Retinal pigment epithelial cell (primary cell): Measurements from ENCODE around the gene TBCK.

Source experiments
- DNase-seq: peaks from one replicate; pipeline ENCODE4 v3.0.0-alpha.2; 2010; ENCODE audit warnings: low read depth
- H3K4me3 ChIP-seq: 2 replicates; pipeline ENCODE4 v1.5.1; 2011; ENCODE audit warnings: mild to moderate bottlenecking, low read length, control low read depth, moderate library complexity
- TF ChIP-seq, protein P1 (sequence below): conservative IDR thresholded peaks from 2 replicates; pipeline ENCODE4 v1.5.1; 2011; ENCODE audit warnings: low read depth, low read length, control low read depth, inconsistent platforms

The TBCK gene

DNA sequence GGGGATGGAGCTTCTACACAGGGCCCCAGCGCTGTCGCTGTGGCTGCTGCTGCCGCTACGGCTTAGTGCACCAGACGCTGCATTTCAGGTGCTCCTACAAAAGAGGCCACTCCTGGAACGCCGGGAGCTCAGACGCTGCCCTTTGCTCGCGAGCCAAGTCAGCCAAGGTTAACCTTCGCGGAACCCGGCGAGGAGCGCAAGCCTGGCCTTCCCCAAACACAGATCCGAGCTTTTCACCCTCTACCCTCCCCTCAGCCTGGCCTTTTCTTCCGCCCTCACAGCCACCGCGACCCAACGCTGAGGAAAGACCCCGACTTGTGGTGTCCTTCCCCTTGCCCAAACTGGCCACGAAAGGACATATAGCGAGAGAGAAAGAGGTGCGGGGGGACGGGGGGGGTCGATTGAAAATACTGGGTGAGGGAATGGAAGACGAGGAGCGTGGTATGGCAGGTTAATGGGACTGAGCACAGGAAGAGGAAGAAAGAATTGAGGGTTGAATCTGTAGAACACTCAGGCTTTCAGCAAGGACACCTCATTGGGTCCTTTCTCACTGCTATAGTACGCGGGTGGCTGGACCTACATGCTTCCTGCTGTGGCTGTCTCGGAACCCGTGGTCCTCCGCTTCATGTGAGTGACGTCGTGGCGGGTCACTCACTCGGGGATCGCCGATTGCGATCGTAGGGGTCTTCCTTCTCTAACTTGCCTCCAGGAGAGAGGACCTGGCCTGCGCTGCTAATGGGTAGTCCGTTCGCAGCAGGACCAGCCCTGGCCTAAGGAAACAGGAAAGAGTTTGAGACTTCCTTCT, at the start of gene TBCK, which contains the start of gene AIMP1:
Gene TBCK, minus strand, starts transcription at position 242 of the 805 bp plus-strand sequence. CDS start 7,249 bp downstream, outside the sequence.
Gene AIMP1, plus strand, starts transcription at position 583 of the 805 bp plus-strand sequence. CDS start 8,460 bp downstream, outside the sequence.
- peak within 1 kb of the TSS; percentile 98 for H3K4me3 ChIP-seq
- DNase-seq, result peak; percentile 79
- TF ChIP-seq, protein P1, sequence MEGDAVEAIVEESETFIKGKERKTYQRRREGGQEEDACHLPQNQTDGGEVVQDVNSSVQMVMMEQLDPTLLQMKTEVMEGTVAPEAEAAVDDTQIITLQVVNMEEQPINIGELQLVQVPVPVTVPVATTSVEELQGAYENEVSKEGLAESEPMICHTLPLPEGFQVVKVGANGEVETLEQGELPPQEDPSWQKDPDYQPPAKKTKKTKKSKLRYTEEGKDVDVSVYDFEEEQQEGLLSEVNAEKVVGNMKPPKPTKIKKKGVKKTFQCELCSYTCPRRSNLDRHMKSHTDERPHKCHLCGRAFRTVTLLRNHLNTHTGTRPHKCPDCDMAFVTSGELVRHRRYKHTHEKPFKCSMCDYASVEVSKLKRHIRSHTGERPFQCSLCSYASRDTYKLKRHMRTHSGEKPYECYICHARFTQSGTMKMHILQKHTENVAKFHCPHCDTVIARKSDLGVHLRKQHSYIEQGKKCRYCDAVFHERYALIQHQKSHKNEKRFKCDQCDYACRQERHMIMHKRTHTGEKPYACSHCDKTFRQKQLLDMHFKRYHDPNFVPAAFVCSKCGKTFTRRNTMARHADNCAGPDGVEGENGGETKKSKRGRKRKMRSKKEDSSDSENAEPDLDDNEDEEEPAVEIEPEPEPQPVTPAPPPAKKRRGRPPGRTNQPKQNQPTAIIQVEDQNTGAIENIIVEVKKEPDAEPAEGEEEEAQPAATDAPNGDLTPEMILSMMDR, result no peak

DNA sequence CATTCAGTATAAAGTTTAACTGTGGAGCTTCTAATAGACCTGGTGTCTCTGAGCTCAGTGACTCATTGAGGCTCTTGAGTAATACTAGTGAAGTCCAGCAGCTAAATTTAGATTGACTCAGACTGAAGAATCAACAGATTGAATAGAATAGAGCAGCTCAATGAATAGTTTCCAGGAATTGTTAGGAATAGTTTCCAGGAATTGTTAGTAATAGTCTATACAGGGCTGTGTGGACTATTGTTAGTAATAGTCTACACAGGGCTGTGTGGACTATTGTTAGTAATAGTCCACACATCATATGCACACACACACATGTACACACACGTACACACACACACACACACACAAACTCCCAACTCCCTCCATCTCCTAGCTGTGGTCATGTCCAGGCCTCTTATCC, 49.6 kb upstream of the TBCK start:
- peak; percentile 60 for DNase-seq
- no peak overlapping the region for H3K4me3 ChIP-seq
- TF ChIP-seq, protein P1, result no peak

DNA sequence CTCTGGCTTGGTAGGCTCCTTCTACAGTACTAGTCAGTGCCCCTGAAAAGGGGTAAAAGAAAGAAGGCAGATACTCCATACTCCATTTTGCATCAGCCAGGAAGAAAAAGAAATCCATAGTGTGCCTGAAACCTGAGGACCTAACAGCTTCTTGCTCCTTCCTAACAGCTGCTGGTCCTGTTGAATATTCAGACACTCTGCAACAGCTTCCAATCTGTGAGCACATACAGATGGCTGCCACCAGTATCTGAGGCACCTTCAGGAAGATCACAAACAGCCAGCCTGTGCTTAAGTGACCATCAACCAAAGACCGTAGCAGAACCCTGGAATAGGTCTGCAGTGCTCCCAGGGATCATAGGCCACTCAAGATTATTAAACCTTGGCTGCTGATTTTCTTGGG, 48.3 kb upstream of the TBCK start:
- TF ChIP-seq, protein P1, result no peak
- no peak overlapping the region for H3K4me3 ChIP-seq
- DNase-seq, result no peak

DNA sequence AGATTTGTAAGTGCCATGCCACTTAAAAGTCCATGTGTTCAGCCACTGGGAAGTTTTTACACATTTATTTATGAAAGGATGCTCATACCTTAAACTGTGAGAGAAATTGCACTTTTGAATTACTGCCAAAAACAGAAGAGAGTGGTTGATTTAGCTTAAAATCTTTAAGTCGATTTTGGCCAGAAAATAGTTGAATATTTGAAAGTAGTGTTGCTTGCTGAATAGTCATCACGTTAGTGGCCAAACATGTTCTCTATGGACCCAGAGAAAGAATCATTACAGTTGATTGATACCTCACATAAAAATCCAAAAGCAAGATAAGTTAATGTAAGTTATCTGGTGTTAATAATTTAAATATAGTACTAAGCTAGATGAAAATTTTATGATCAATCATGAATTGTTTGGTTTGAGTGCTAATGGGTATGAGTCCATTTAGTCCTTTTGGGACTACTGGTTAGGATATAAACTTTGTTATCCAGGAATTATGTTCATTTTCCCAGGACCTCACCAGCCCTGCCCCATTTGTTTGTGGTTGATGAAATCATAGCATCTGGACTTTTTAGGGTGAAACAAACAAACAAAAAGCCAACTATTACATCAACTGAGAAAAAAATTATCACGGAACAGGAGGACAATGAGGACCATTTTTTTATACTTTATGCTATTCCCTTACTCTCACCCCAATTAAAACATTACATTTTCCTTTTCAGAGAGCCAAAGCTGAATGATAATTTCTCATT, 46.2 kb upstream of the TBCK start:
- TF ChIP-seq, protein P1, result no peak
- DNase-seq, result no peak
- no peak overlapping the region for H3K4me3 ChIP-seq

DNA sequence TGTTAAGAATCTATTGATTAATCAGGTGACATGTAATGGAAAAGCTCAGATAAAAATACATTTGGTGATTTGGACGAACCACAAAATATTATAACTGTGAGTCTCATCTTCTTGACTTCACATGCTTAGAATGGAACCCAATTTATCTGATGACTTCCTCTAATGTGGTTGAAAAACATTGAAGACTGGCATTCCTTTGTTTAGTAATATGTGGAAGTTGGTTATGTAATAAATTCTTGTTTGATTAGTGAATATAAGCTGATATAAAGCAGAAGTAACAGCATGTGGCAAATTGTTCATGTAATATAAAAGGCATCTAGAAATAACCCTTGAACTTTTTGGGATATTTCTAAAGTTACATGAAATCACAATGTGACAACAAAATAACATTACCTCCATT, 42.9 kb upstream of the TBCK start:
- TF ChIP-seq, protein P1, result no peak

DNA sequence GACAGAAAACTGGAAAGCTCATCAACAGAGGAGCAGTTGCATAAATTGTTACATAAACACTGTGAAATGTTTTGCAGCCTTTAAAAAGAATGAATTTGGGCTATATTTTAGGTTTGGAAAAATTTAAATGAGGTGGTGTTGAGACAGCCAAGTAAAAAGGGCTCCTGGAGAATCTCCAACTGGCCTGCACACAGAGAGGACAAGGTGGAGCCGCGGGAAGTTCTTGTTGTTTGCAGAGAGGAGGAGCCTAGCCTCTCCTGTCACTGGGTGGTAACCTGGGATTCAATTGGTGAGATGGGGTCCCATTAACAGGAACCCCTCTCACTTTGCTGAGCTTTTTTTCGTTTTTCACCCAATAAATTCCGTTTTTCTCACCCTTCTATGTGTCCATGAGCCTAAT, 39.2 kb upstream of the TBCK start:
- no peak for DNase-seq
- H3K4me3 ChIP-seq, result no peak overlapping the region
- TF ChIP-seq, protein P1, result no peak

More for the DNA sequence above, 42.9 kb upstream of the TBCK start:
- no peak overlapping the region for H3K4me3 ChIP-seq
- no peak for DNase-seq
